Adrenal gland (tissue), 12 donors: ENCODE results near the gene CLDN10. TPM values are rescaled to one million over a fixed set of nuclear protein-coding genes. Genes with fewer than 3 reads are reported as not detected.

Experiments
- DNase-seq, 7 donors: peaks; one replicate each; pipeline ENCODE4 v3.0.0-alpha.2; 2019 to 2020
- H3K27ac ChIP-seq, 5 donors: fragments of 200-600 bp; sonication (generic) in 4 of 5; 1 replicate in 3 of 5; 2 replicates in 2 of 5; pipeline versions ENCODE4 v1.5.1 to v1.8.0; 2016 to 2020; ENCODE audit warnings: mild to moderate bottlenecking in 1 of 5
- H3K27me3 ChIP-seq: fragments of 200-600 bp; 2 replicates; pipeline ENCODE4 v1.8.0; 2021
- H3K36me3 ChIP-seq, 2 donors: fragments of 200-600 bp; replicated peaks in 1 of 2; 1 replicate in 1 of 2; 2 replicates in 1 of 2; pipeline versions ENCODE4 v1.5.1 to v1.8.0; 2018 to 2022
- H3K4me1 ChIP-seq, 2 donors: fragments of 200-600 bp; replicated peaks in 1 of 2; 1 replicate in 1 of 2; 2 replicates in 1 of 2; pipeline versions ENCODE4 v1.5.1 to v1.8.0; 2018 to 2021
- H3K4me3 ChIP-seq, 4 donors: fragments of 200-600 bp; sonication (generic) in 3 of 4; one replicate each; pipeline ENCODE4 v1.5.1; 2016 to 2018
- H3K9me3 ChIP-seq, 3 donors: fragments of 200-600 bp; sonication (generic) in 1 of 3; replicated peaks in 1 of 3; 1 replicate in 2 of 3; 2 replicates in 1 of 3; pipeline versions ENCODE4 v1.5.1 to v1.8.0; 2016 to 2021
- POLR2A ChIP-seq, 2 donors: fragments of 450-650 bp; IDR thresholded peaks; one replicate each; pipeline ENCODE4 v1.6.1; 2017; ENCODE audit warnings: antibody characterized with exemption in 2 of 2, mild to moderate bottlenecking in 2 of 2, moderate library complexity in 1 of 2
- WGBS, 4 donors: extraction: QIAGEN DNeasy Blood & Tissue Kit in 2 of 4; methylation state at CpG; one replicate each; pipeline versions ENCODE4 v1.1.5 to v1.1.7; 2013 to 2017; 5-methylcytosine and 5-hydroxymethylcytosine counted together
- intact Hi-C, 2 donors: fragments of 100-400 bp; cut with DNase I; formaldehyde crosslinking; loops; one replicate each; pipeline versions ENCODE4 v1.14.1 to v1.15.0; 2022 to 2023
- polyA plus RNA-seq, 3 donors: library from polyadenylated mRNA; stranded (reverse); fragments of 200-250 nt in 2 of 3; fragments of 350-450 nt in 1 of 3; fragmentation: Illumina TruSeq in 1 of 3; extraction: RNeasy Lipid Tissue Mini Kit (QIAGEN cat#74804) in 1 of 3; gene quantifications; one replicate each; pipeline ENCODE4 v1.2.3, GENCODE V29; 2013 to 2014
- total RNA-seq, 9 donors: library from RNA; depleted of rRNA in 4 of 9; stranded (reverse); fragments of >200 nt in 4 of 9; fragments of 120-200 nt in 1 of 9; fragmentation: NEBNext Ultra II Directional in 1 of 9; extraction: Animal tissue kit (Norgen Biotek cat#: 25700) in 1 of 9; gene quantifications; one replicate each; pipeline versions ENCODE4 v1.1.0 to v1.2.4, GENCODE V29; 2013 to 2023
- TF ChIP-seq, protein P1 (sequence below), 6 experiments: fragments of 450-650 bp in 4 of 6; fragments of 200-600 bp in 2 of 6; sonication (generic) in 1 of 6; IDR thresholded peaks; 1 replicate in 5 of 6; 2 replicates in 1 of 6; pipeline versions ENCODE4 v1.5.1 to v1.8.0; 2016 to 2021; ENCODE audit warnings: antibody characterized with exemption in 6 of 6, mild to moderate bottlenecking in 2 of 6, moderate library complexity in 1 of 6
- donor health status: healthy with polysubstance abuse.
- donor health status: Bipolar disorder and iron deficiency.
- donor health status: DM: yes; HTN: yes; CAD: no.
- donor health status: DM: no; HTN: no; CAD: no.
- donor health status: DM: no; HTN: no; CAD: no.
- donor health status: DM: yes; HTN: yes; CAD: no.

CLDN10 gene
- total and polyA plus RNA-seq, 12 donors, result 0.23 to 0.54 (median 0.28) TPM; not detected in 9

DNA sequence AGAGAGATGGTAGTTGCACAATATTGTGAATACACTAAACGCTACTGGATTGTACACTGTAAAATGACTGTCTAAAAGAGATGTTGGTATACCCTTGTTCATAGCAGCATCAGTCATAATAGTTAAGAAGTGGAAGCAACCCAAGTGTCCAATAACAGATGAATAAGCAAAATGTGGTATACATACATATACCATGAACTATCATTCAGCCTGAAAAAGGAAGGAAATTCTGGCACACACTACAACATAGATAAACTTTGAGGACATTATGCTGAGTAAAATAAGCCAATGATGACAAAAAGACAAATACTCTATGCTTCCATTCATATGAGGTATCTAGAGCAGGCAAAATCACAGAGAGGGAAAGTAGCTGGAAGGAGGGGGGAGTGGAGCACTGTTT lies 76.0 kb downstream of the CLDN10 start:
- Histone ChIP-seq H3K9me3 (no peaks in the 10 kb centered on the region), H3K27ac (no peak overlapping the region), H3K4me1 (no peaks in the 10 kb centered on the region), H3K36me3 (peaks cover 0 to 8% of the 10 kb centered on the region in 2 donors), H3K4me3 (no peak overlapping the region), H3K27me3 (no peaks in the 10 kb centered on the region)
- DNase-seq, result no peak
- TF ChIP-seq POLR2A (IDR thresholded peaks at IDR 0.05), result no peak
- TF ChIP-seq, protein P1, sequence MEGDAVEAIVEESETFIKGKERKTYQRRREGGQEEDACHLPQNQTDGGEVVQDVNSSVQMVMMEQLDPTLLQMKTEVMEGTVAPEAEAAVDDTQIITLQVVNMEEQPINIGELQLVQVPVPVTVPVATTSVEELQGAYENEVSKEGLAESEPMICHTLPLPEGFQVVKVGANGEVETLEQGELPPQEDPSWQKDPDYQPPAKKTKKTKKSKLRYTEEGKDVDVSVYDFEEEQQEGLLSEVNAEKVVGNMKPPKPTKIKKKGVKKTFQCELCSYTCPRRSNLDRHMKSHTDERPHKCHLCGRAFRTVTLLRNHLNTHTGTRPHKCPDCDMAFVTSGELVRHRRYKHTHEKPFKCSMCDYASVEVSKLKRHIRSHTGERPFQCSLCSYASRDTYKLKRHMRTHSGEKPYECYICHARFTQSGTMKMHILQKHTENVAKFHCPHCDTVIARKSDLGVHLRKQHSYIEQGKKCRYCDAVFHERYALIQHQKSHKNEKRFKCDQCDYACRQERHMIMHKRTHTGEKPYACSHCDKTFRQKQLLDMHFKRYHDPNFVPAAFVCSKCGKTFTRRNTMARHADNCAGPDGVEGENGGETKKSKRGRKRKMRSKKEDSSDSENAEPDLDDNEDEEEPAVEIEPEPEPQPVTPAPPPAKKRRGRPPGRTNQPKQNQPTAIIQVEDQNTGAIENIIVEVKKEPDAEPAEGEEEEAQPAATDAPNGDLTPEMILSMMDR (IDR thresholded peaks at IDR 0.05), result no peak
- intact Hi-C loops, result loop anchor here in 1 of 2 donors (10.0 kb wide), 1 partner anchor 206 kb away; no protein-coding TSS in a partner anchor
- WGBS, 4 donors, result 90 to 97% (median 95%) methylated on average over 1 of the region's 1 CpG

DNA sequence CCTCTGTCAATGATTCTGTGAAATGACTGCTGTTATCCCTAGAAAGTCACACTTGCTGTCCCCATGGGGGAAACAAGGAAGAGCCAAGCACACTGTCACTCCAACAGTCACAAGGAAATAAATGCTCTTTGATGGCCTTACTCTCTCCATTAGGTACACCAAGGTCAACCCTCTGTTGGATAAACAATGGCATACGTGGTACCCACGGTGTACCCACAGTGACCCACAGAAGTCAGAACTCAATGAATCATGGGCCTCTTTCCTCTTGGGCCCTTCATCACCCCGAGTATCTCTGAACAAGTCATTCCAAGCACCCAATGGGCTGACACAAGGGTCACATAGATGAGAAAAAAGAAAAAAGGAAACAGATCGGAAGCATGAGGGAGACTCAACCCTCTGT lies 76.6 kb downstream of the CLDN10 start:
- DNase-seq, result no peak
- H3K9me3 ChIP-seq, result no peaks in the 10 kb centered on the region
- 55 to 80% (median 66%) methylated on average over 4 of the region's 4 CpGs for WGBS, 4 donors
- no peak overlapping the region for H3K4me3 ChIP-seq
- peaks cover 0 to 8% of the 10 kb centered on the region in 2 donors for H3K36me3 ChIP-seq
- no peaks in the 10 kb centered on the region for H3K27me3 ChIP-seq
- H3K27ac ChIP-seq, result no peak overlapping the region
- intact Hi-C loops, result loop anchor here in 1 of 2 donors (10.0 kb wide), 1 partner anchor 206 kb away; no protein-coding TSS in a partner anchor
- TF ChIP-seq POLR2A (IDR thresholded peaks at IDR 0.05), result no peak
- TF ChIP-seq, protein P1 (IDR thresholded peaks at IDR 0.05), result no peak
- no peaks in the 10 kb centered on the region for H3K4me1 ChIP-seq

Other genes with a start within 250 kb of the CLDN10 start
- 10 to 100 TPM in 3 of 9 donors, 1 to 10 TPM in 6; 6.7 to 16.7 (median 9.8) TPM for gene DZIP1, start 92.0 kb downstream of the CLDN10 start, total RNA-seq
- 10 to 100 TPM in 2 of 3 donors, 1 to 10 TPM in 1; 9.9 to 16.1 (median 13.2) TPM for gene DZIP1, start 92.0 kb downstream of the CLDN10 start, polyA plus RNA-seq
- gene DNAJC3, start 124.4 kb downstream of the CLDN10 start, total RNA-seq, result 10 to 100 TPM; 37.4 to 99.0 (median 47.2) TPM
- gene DNAJC3, start 124.4 kb downstream of the CLDN10 start, polyA plus RNA-seq, result 10 to 100 TPM in 1 of 3 donors, 1 to 10 TPM in 2; 8.7 to 71.0 (median 9.4) TPM